ENCODE measurements around the gene ANP32A.
"Not testable (repeated sequence)": the region's sequence is repeated elsewhere in the genome, so short reads cannot be mapped to it uniquely, and the experiment has no call there.

The ANP32A gene

DNA sequence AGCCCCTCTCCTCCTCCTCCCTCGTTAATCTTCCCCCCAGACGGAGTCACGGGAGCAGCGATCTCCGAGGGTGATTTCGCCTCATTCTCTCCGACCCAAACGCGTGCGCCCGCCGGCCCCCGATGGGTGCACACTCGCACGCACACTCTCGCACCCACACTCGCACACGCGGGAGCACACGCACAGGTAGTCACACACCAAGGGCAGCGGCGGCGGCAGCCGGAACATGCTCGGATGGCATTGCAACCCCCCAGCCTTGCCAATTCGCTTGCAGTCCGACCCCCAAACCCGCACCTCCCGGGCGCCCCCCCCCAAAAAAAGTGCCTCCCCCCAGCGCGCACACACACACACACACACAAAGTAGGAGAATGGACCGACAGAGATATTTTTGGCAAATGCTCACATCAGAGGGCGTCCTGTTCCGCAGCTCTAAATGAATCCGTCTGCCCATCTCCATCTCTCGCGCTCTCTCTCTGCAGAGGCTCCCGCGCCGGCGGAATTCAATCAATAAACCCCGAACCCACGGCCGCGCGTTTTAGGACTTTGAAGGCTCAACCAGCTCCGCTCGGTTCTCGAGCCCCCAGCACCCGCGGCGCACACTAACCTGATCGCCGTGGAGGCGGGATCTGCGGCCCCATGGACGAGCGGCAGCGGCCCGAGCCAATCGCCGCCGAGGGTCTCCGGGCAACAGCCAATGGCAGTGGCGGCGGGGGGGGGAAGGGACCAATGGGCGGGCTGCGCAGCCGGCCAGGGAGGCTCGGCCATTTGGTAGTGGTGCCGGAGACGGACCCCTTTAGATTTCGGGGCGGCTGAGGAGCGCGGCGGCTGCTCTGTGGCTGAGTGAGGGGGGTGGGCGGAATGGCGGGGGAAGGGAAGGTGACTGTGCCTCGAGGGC lies at the start of gene ANP32A:
Gene ANP32A (minus strand): TSS at position 601 of the 895 bp plus-strand sequence. CDS start 144 bp downstream, at position 457.
- peak; percentile 45 for DNase-seq (ENCODE audit: low read depth, low spot score)
- ChIA-PET POLR2A (no interaction called here), CTCF (no interaction called here)
- peak within 1 kb of the TSS; percentile 95 for H3K4me3 ChIP-seq (ENCODE audit: low read depth, low read length)
- TF ChIP-seq, protein P1, sequence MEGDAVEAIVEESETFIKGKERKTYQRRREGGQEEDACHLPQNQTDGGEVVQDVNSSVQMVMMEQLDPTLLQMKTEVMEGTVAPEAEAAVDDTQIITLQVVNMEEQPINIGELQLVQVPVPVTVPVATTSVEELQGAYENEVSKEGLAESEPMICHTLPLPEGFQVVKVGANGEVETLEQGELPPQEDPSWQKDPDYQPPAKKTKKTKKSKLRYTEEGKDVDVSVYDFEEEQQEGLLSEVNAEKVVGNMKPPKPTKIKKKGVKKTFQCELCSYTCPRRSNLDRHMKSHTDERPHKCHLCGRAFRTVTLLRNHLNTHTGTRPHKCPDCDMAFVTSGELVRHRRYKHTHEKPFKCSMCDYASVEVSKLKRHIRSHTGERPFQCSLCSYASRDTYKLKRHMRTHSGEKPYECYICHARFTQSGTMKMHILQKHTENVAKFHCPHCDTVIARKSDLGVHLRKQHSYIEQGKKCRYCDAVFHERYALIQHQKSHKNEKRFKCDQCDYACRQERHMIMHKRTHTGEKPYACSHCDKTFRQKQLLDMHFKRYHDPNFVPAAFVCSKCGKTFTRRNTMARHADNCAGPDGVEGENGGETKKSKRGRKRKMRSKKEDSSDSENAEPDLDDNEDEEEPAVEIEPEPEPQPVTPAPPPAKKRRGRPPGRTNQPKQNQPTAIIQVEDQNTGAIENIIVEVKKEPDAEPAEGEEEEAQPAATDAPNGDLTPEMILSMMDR (IDR thresholded peaks at IDR 0.05; ENCODE audit: insufficient read depth, low read length, missing control alignments), result no peak

DNA sequence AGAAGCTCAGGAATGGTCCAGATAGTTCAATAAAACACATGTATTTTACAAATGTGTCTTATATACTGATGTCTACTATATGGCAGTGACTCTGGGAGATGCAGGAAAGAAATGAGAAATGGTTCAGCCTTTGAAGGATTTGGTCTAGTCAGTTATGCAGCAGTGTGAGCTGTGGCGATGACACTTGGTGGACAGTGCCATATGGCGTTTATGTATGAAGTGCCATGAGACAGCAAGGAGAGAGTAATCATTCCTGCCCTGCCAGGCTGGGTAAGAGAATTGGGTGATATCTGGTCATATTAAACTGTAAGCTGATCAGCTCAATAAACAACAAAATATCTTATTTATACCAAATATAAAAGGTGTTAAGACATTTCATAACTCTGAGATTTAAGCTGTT lies 47.6 kb upstream of the ANP32A start:
- ChIA-PET CTCF (interaction anchor here (0.7 to 1.8 kb wide), 7 partner anchors 8 to 318 kb away, joined by 3 to 10 read pairs (median 3); no protein-coding TSS in a partner anchor), POLR2A (no interaction called here)
- no peak for DNase-seq (ENCODE audit: low read depth, low spot score)
- TF ChIP-seq, protein P1 (IDR thresholded peaks at IDR 0.05; ENCODE audit: insufficient read depth, low read length, missing control alignments), result no peak
- H3K4me3 ChIP-seq (ENCODE audit: low read depth, low read length), result no peak overlapping the region

DNA sequence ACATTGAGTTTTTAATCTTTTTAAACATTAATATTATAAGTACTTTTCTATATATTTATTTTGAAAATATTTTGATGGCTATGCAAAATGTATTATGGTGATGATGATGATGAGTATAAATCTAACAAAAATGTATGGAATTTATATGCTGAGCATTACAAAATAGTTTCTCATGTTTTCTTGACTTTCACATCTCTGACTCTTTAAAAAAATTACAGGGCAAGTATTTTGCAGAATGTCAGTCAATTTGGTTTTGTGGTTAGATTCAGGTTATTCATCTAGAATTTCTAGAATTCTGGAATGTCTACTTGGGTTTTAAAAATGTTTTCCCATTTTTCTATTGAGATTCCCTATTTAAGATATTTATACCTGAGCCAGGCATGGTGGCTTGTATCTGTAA lies 41.7 kb upstream of the ANP32A start:
- POLR2A ChIA-PET, result no interaction called here
- CTCF ChIA-PET, result interaction anchor here (0.8 to 1.3 kb wide), 2 partner anchors 13 to 63 kb away, joined by 3 to 4 read pairs; no protein-coding TSS in a partner anchor
- DNase-seq (ENCODE audit: low read depth, low spot score), result no peak
- TF ChIP-seq, protein P1 (IDR thresholded peaks at IDR 0.05; ENCODE audit: insufficient read depth, low read length, missing control alignments), result no peak
- no peak overlapping the region for H3K4me3 ChIP-seq (ENCODE audit: low read depth, low read length)

GRCh38 chr15:68858666-68859065 lies 38.0 kb upstream of the ANP32A start:
- H3K4me3 ChIP-seq (ENCODE audit: low read depth, low read length); POLR2A ChIA-PET; DNase-seq (ENCODE audit: low read depth, low spot score): not testable (repeated sequence)
- CTCF ChIA-PET, result interaction anchor here (1.4 kb wide), 1 partner anchor 17 kb away, joined by 7 read pairs; no protein-coding TSS in a partner anchor

GRCh38 chr15:68857443-68857842 lies 36.7 kb upstream of the ANP32A start:
- DNase-seq (ENCODE audit: low read depth, low spot score); POLR2A ChIA-PET; H3K4me3 ChIP-seq (ENCODE audit: low read depth, low read length): not testable (repeated sequence)
- CTCF ChIA-PET, result interaction anchor here (0.6 to 1.4 kb wide), 2 partner anchors 18 to 622 kb away, joined by 3 to 7 read pairs; no protein-coding TSS in a partner anchor

DNA sequence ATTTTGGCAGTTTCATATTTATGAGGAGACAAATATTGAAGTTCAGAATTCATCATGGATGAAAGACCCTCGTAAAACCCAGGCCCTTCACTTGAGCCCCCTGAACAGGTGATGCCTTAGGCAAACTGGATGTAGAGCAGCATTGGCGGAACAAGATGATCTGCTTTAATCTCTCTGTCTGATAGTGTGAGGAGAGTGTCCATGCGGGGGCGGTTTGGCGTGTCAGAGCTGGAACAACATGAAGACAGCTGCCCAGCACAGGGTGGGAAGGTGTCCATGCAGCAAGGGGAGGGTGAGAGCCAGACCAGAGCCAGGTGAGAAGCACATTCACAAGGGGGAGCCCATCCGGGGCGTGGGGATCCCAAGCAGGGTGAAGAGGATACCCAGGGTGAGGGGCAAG lies 31.8 kb upstream of the ANP32A start:
- POLR2A ChIA-PET, result interaction anchor here (1.0 kb wide), 1 partner anchor 39 kb away, joined by 8 read pairs; no protein-coding TSS in a partner anchor
- TF ChIP-seq, protein P1 (IDR thresholded peaks at IDR 0.05; ENCODE audit: insufficient read depth, low read length, missing control alignments), result no peak
- H3K4me3 ChIP-seq (ENCODE audit: low read depth, low read length), result no peak overlapping the region
- no peak for DNase-seq (ENCODE audit: low read depth, low spot score)
- CTCF ChIA-PET, result interaction anchor here (1.1 to 5.5 kb wide), 3 partner anchors 23 to 298 kb away, joined by 3 to 18 read pairs (median 3); no protein-coding TSS in a partner anchor

DNA sequence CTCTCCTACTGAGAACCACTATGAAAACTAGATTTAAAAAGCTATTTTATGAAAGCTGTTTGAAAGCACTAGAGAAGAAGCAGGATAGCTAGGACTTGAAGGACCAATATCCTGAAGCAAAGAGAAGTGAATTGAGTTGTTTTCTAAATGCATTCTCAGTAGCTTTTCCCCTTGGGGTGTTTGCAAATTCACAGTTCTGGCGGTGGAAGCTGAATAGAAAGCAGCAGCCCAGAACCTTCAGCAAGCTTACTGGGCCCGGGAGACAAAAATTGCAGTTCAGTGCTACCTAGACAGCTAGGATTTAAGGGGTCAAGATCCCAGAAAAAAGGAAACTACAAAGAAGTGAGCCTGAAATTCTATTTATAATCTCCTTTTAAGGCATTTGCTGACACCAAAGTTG lies 31.3 kb upstream of the ANP32A start:
- no peak overlapping the region for H3K4me3 ChIP-seq (ENCODE audit: low read depth, low read length)
- TF ChIP-seq, protein P1 (IDR thresholded peaks at IDR 0.05; ENCODE audit: insufficient read depth, low read length, missing control alignments), result no peak
- ChIA-PET CTCF (interaction anchor here (1.1 to 5.5 kb wide), 3 partner anchors 23 to 298 kb away, joined by 3 to 18 read pairs (median 3); no protein-coding TSS in a partner anchor), POLR2A (interaction anchor here (1.0 kb wide), 1 partner anchor 38 kb away, joined by 8 read pairs; no protein-coding TSS in a partner anchor)
- DNase-seq (ENCODE audit: low read depth, low spot score), result no peak
